GM19240 (cell line): ENCODE results near the gene PTPN3.
"Not testable (repeated sequence)": the region's sequence is repeated elsewhere in the genome, so short reads cannot be mapped to it uniquely, and the experiment has no call there.

Experiments used
- DNase-seq: peaks from one replicate; pipeline ENCODE4 v3.0.0; 2011; ENCODE audit warnings: low spot score; ENCODE audit not compliant: insufficient read length

Gene PTPN3

GRCh38 chr9:109342878-109343277 is 155.2 kb downstream of the PTPN3 start:
- no peak for DNase-seq

DNA sequence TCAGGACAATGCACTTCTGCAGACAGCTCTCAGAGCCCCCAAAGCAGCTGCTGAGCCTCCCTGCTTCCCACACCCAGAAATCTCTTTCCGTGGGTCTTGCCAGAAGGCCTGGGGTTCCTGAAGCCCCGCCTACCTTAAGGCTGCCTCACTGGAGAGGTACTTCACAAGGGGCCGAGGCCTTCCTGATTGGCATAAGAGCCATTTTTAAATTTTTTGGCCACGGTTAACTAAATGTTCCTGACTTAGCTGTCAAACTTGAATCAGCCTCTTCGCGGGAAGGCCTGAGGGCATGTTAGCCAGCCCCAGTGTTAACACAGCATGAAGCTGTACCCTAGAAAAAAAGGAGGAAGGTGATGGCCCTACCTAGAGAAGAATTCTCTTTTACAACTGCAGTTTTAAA is 156.5 kb downstream of the PTPN3 start:
- DNase-seq: no peak

- not testable (repeated sequence) for DNase-seq
Measured at GRCh38 chr9:109340979-109341378, 157.1 kb downstream of the PTPN3 start.

- no peak for DNase-seq
Measured at GRCh38 chr9:109336409-109336808, 161.7 kb downstream of the PTPN3 start.

DNA sequence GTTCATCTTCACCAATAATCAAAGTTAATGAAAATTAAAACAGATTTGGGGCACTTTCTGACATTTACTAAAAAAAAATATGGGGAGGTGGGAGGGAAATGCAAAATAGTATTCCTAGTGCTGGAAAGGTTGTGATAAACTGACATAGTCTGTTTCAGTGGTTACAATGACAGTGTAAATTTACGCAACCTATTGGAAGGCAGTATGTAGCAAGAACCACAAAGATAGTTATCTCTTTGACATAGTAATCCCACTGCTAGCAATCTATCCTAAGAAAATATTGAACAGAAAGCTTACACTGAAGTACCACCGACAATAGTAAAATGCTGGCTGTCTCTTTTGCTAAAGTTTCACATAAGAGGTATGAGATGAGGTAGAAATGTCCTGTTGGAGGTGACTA is 162.2 kb downstream of the PTPN3 start:
- no peak for DNase-seq

DNA sequence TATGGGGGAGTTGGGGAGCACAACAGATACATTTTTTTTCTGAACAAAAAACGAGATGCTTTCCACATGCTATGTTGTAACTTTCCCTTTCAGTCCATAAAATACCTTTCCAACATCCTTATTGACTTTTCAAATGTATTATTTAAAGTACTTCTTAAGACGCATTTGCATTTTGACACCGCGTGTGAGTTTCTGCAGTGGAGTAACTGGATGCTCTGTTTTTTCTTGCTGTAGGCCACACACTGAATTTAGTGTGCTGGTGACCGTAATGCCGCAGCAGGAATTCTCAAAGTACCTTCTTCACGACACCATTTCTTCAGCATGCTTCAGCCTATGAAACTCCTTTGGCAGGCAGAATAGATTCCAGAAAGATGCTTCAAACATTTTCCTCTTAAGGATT is 163.0 kb downstream of the PTPN3 start:
- no peak for DNase-seq

GRCh38 chr9:109331353-109331752 is 166.8 kb downstream of the PTPN3 start:
- DNase-seq: no peak

DNA sequence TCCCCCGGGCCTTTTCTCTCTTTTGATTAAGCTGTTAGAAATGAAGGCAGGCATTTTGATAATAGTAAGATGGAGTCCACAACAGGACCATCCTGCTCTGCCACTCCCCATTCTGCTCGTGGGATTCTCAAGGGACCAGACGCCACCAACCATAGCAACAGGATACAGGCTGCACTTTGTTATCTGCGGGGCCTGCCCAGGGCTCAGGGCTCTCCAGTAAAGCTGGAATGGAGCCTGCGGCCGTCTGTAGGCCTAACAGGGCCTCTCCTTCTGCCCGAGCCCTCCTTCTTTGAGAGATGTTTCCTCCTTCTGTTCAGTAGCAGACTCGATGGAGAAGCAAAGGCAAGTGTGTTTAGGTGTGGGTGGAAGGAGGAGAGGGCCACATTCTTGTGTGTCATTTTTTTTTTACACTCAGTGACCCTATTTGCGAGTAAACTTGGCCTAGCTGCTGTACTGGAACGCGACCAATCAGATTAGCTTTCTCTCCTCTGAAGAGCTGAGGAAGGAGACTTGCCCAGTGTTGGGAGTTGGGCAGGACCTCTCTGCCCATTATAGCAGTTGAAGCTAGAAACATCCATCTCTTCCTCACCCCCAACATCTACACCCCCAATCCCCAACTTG is 168.4 kb downstream of the PTPN3 start:
- no peak for DNase-seq

- no peak for DNase-seq
Measured at GRCh38 chr9:109328978-109329637, 169.0 kb downstream of the PTPN3 start.
